HG02981 (cell line): ENCODE data around the gene DGKE.

ENCODE experiments used
- ATAC-seq: cut with Tn5 transposase; IDR thresholded peaks from one replicate; pipeline ENCODE4 v1.9.1; 2021; ENCODE audit warnings: mild to moderate bottlenecking, moderate library complexity; ENCODE audit not compliant: unreplicated experiment

Gene DGKE

GRCh38 chr17:56833809-56834379 lies at the start of gene DGKE, which contains the start of gene C17orf67:
DGKE (plus strand) TSS chr17:56834151; CDS start chr17:56834796, 645 bp downstream.
C17orf67 (minus strand) TSS chr17:56833920; CDS start chr17:56815810, 18,110 bp downstream.
- peak; percentile 71 for ATAC-seq

- no peak for ATAC-seq
These were observed 48.5 kb upstream of the DGKE start for GRCh38 chr17:56785405-56785804.

GRCh38 chr17:56785997-56786680 lies 47.8 kb upstream of the DGKE start:
- no peak for ATAC-seq

- peak; percentile 74 for ATAC-seq
These were observed 46.9 kb upstream of the DGKE start for GRCh38 chr17:56786989-56787482.

GRCh38 chr17:56792267-56792666 lies 41.7 kb upstream of the DGKE start:
- ATAC-seq, result no peak

GRCh38 chr17:56793531-56793930 lies 40.4 kb upstream of the DGKE start:
- no peak for ATAC-seq

- ATAC-seq, result no peak
These were observed 40.0 kb upstream of the DGKE start for GRCh38 chr17:56793957-56794356.

GRCh38 chr17:56795221-56795865 lies 38.6 kb upstream of the DGKE start:
- no peak for ATAC-seq

GRCh38 chr17:56796536-56796935 lies 37.4 kb upstream of the DGKE start:
- no peak for ATAC-seq

GRCh38 chr17:56798916-56799315 lies 35.0 kb upstream of the DGKE start:
- ATAC-seq, result no peak

GRCh38 chr17:56801459-56802178 lies 32.3 kb upstream of the DGKE start:
- ATAC-seq, result no peak

- ATAC-seq, result no peak
These were observed 30.9 kb upstream of the DGKE start for GRCh38 chr17:56803071-56803470.

- ATAC-seq, result no peak
These were observed 29.5 kb upstream of the DGKE start for GRCh38 chr17:56804454-56804853.

- no peak for ATAC-seq
These were observed 27.0 kb upstream of the DGKE start for GRCh38 chr17:56806949-56807348.

GRCh38 chr17:56807723-56808122 lies 26.2 kb upstream of the DGKE start:
- ATAC-seq, result no peak

- no peak for ATAC-seq
These were observed 25.4 kb upstream of the DGKE start for GRCh38 chr17:56808503-56808902.

- ATAC-seq, result no peak
These were observed 24.7 kb upstream of the DGKE start for GRCh38 chr17:56809106-56809819.

GRCh38 chr17:56809820-56810179 lies 24.2 kb upstream of the DGKE start:
- no peak for ATAC-seq

- no peak for ATAC-seq
These were observed 23.6 kb upstream of the DGKE start for GRCh38 chr17:56810343-56810742.

- ATAC-seq, result no peak
These were observed 22.8 kb upstream of the DGKE start for GRCh38 chr17:56810891-56811775.
